Stimulated activated CD8-positive, alpha-beta memory T cell treated with anti-CD3 and anti-CD28 coated beads, Interleukin-4, amount 100 ng/mL, for 4 hours (primary cell): Measurements from ENCODE around the gene CHFR.
"Not testable (repeated sequence)": the region's sequence is repeated elsewhere in the genome, so short reads cannot be mapped to it uniquely, and the experiment has no call there.

ENCODE experiments used
- DNase-seq, 2 donors: peaks; one replicate each; pipeline ENCODE4 v3.0.0-alpha.2; 2020; ENCODE audit warnings: low read depth in 2 of 2, low spot score in 1 of 2

Gene CHFR

DNA sequence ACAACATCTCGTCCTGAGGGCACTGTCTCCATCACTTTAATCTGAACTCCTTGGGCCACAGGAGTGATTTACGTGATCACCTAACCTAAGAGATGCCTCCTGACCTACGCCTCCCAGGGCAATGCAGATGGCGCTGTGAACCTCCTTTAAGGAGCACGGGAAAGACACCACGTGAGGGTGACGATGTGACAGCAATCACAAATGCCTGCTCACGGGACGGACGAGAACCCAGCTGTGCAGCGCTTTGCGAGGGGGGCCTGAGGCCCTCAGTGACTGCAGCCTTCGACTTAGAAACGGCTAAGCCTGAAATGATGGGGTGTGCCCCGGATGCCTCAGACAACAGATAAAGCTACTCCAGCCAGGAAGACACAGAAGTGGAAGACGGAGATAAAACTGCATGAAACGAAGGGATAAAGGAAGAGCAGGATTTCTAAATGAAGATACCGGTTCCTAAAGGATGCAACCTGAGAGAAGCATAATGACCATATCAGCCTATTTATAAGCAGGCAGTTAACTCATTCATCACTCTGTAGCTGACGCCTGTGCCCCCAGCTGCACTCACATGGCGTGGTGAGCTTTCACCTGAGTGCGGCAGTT lies 44.9 kb downstream of the CHFR start:
- no peak for DNase-seq

DNA sequence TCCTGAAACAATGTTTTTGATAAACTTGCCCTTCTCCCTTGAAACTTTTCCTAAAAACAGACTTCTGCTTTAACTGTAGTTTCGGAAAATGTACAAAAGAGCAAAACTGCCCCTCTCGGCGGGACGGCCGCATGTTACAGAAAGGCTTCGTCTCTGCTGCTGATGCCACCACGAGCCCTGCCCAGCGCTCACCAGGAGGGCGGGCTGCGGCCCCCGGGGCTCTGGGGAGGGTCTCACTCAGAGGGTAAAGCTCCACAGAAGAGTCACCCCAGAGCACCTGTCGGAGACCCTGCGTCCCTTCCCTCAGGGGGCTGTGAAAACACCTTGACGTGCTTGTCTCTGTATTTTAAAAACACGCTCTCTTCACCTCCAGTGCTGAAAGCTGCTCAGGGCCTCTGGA lies 46.3 kb downstream of the CHFR start:
- DNase-seq = no peak

DNA sequence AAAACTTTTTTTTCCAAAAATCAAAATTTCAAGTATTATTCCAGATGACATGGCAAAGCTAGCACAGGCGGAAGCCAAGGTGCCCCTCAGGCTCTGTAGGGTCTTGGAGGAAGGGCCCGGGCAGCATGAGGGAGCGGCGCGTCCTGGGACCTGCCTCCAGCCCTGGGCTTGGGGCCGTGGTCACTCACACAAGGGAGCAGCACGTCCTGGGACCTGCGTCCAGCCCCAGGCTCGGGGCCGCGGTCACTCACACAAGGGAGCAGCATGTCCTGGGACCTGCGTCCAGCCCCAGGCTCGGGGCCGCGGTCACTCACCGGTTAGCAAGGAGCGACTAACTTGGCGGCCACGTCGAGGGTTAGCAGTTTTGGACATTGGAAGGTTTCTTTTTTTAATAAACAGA lies 46.9 kb downstream of the CHFR start:
- DNase-seq = no peak

DNA sequence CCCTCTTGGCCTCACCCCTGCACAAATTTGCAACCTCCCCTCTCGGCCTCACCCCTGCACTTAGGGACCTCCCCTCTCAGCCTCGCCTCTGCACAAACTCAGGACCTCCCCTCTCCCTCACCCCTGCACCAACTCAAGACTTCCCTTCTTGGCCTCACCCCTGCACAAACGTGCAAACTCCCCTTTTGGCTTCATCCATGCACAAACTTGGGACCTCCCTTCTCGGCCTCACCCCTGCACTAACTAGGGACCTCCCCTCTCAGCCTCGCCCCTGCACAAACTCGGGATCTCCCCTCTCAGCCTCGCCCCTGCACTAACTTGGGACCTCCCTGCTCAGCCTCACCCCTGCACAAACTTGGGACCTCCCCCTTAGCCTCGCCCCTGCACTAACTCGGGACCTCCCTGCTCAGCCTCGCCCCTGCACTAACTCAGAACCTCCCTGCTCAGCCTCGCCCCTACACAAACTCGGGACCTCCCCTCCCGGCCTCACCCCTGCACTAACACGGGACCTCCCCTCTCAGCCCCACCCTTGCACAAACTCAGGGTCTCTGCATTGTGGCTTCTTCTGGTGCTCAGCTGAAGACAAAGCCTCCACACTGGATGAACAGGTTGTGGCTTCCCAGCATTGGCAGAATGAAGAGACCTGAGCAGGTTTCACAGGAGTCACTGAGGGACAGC lies 47.7 kb downstream of the CHFR start:
- DNase-seq = no peak

- no peak for DNase-seq
Observed at GRCh38 chr12:132838410-132839080, 48.9 kb downstream of the CHFR start.

DNA sequence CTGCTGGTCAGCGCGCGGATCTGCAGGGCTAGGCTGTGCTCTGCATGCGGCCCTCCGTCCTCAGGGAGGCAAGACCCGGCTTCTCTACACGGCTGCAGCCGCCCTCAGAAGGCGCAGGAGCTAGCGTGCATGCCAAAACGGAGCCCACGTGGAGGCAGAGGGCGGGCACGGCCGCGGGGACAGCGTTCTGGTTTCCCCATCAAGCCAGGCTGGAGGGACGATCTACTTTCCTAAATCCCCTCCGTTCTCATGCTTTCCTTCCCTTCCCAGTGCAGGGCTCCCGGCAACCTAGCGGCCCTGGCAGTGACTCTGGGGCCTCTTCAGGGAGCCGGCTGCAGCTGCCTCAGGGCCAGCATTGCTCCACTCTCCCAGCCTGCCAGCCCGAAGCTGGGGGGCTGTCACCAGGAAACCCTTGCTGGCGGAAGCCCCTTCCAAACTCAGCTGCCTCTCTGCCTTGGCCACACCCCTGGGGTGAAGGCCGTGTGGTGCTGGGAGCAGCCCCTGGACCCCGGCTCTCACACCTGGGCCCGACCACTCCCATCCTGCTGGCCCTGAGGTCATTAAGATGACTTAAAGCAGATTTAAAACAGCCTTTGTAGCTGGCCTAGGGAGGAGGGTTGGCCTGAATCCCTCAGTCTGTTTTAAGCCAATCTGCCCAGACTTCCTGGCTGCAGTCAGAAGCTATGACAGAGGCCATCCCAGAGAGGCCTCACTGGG lies 49.6 kb downstream of the CHFR start:
- no peak for DNase-seq

DNA sequence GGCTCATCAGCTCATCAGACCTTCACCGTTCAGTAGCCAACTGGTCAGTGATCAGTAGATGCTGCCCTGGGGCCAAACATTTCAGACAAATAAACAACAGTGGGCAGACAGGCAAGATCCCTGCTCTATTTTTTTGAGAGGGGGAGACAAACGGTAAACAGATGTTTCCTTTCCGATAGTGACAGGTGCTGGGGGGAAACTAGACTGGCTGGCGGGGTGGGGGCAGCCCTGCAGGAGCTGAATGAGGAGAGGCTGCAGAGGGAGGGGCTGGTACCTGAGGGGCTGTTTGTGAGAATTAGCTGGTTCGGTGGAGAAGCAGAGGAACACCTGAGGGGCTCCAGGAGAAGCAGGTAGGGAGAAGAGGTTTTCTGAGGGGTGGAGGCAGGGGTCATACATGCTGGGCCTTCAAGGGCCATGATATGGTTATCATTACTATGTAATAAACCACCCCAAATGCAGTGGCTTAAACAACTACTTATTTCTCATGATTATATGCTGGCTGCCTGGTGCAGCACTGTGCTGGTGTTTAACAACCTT lies 50.5 kb downstream of the CHFR start:
- DNase-seq = no peak

- DNase-seq = not testable (repeated sequence)
Observed at GRCh38 chr12:132836230-132836629, 51.2 kb downstream of the CHFR start.

DNA sequence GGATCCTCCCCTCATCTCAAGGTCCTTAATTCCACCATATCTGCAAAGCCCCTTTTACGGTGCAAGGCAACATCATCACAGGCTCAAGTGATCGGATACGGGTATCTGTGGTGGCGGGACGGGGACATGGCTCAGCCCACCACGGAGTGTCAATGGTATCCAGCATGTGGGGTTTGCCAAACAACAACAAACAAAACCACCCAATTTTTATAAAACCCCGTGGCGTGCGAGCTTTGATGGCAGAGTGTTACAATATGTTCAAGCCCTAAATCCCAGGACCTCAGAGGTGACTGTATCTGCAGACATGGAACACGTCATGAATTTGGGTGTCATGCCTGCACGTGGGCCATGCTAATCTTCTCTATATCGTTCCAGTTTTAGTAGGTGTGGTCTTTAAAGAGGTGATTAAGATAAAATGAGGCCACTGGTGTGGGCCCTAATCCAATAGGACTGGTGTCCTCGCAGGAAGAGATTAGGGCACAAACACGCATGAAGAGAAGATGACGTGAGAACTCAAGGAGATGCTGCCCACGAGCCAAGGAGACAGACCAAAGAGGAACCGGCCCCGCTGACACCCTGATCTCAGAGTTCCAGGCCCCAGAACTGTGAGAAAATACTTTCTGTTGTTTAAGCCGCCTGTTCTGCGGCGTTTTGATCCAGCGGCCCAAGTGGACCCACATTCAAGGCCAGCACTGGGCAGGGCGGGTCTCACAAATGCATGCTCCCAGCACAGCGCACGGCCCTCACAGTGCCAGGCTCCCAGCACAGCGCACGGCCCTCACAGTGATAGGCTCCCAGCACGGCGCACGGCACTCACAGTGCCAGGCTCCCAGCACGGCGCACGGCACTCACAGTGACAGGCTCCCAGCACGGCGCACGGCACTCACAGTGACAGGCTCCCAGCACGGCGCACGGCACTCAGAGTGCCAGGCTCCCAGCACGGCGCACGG lies 52.1 kb downstream of the CHFR start:
- DNase-seq = no peak

DNA sequence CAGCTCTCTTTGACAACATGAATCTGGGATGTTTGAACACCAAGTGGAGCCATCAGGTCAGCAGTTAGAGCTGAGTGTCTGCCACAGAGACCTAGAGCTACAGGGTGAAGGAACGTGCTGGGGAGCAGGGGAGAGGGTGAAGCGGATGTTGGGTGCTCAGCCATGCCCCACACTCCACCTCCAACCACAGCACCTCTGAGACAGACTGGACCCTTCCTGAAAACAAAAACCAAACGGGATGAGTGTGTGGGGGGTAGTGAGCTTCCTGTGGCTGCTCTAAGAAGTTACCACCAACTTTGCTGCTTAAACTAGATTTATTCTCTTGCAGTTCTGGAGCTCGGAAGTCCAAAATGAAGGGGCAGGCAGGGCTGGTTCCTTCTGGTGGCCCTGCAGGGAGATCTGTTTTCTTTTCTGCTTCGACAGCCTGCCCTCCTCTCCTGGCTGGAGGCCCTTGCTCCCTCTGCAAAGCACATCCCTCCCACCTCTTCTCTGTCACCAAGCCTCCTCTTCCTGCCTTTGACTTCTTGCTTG lies 53.2 kb downstream of the CHFR start:
- no peak for DNase-seq

- no peak for DNase-seq
Observed at GRCh38 chr12:132833341-132833740, 54.1 kb downstream of the CHFR start.

GRCh38 chr12:132831771-132832170 lies 55.6 kb downstream of the CHFR start:
- DNase-seq = no peak

GRCh38 chr12:132828706-132829534 lies 58.5 kb downstream of the CHFR start, which contains the start of gene GOLGA3:
Gene GOLGA3, minus strand, starts transcription at chr12:132828869. Its CDS starts 6,741 bp downstream, at chr12:132822128.
- DNase-seq = peak; percentile 86 to 91

- DNase-seq = no peak
Observed at GRCh38 chr12:132827763-132828703, 59.4 kb downstream of the CHFR start.

DNA sequence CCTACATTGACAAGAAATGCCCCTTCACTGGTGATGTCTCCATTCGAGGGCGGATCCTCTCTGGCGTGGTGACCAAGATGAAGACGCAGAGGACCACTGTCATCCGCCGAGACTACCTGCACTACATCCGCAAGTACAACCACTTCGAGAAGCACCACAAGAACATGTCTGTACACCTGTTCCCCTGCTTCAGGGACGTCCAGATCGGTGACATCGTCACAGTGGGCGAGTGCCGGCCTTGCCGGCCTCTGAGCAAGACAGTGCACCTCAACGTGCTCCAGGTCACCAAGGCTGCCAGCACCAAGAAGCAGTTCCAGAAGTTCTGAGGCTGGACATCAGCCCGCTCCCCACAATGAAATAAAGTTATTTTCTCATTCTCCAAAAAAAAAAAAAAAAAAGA lies 61.5 kb downstream of the CHFR start:
- no peak for DNase-seq

GRCh38 chr12:132825089-132825488 lies 62.3 kb downstream of the CHFR start:
- DNase-seq = no peak

GRCh38 chr12:132824053-132824452 lies 63.4 kb downstream of the CHFR start:
- DNase-seq = no peak

DNA sequence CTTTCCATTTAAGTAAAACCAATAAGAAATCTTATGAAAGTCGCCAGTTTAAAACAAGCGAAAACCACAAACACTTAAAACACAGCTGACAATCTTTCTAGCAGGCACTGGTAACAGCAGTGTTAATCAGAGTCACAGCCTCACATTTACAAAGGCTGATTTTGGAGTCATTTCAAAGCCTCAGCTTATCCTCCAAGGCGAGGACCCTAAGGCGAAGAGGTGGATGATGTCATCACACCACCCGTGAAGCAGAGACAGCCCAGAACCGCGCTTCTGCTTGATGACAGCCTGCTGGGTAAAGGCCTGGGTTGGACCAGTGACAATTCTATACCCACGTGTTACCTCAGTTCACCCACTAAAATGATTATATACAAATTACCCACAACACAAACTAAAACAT lies 68.8 kb downstream of the CHFR start:
- DNase-seq = peak in 1 of 2 donors; percentile 18
